ENCODE data around the gene SULT1C2.

- TF ChIP-seq KDM5A (IDR thresholded peaks at IDR 0.05; ENCODE audit: borderline replicate concordance, low read length): no peak
- no peak for TF ChIP-seq ZNF264 (CRISPR knock-in tag; IDR thresholded peaks at IDR 0.05)
- no peak for TF ChIP-seq SUZ12 (IDR thresholded peaks at IDR 0.05; ENCODE audit: low read depth, low read length)
- no peak for TF ChIP-seq CTCF (CRISPR knock-in tag; IDR thresholded peaks at IDR 0.05)
Measured at GRCh38 chr2:108279468-108279867, 9.2 kb upstream of the SULT1C2 start.
